ENCODE measurements around the gene G6PC2. TPM values are rescaled to one million over a fixed set of nuclear protein-coding genes. Genes with fewer than 3 reads are reported as not detected.
A peak's percentile ranks its signal among the peaks of the same experiment; 100 is the strongest.

The G6PC2 gene
- total and polyA plus RNA-seq, 3 experiments from 2014 or later: not detected

- Histone ChIP-seq H3K36me3 (ENCODE audit: insufficient read depth, low read length) (no peaks in the 10 kb centered on the region), H3K27me3 (ENCODE audit: insufficient read depth, low read length, poor library complexity, severe bottlenecking) (no peaks in the 10 kb centered on the region), H3K27ac (ENCODE audit: low read depth, low read length) (no peak overlapping the region), H3K9me3 (ENCODE audit: low read length) (no peaks in the 10 kb centered on the region), H3K4me1 (ENCODE audit: insufficient read depth, low read length) (no peaks in the 10 kb centered on the region), H3K4me3 (ENCODE audit: low read length) (no peak overlapping the region)
- peaks cover 0 to under 1% (median 0%) of the 10 kb centered on the region in 5 donors for H3K9me3 Mint-ChIP-seq
- DNase-seq: no peak
- H3K4me1 Mint-ChIP-seq: peaks cover 0 to 11% (median 5%) of the 10 kb centered on the region in 3 donors
- no peak overlapping the region for H3K27ac Mint-ChIP-seq
- ChIA-PET POLR2A (no interaction called here), CTCF (no interaction called here)
- no peak overlapping the region for H3K4me3 Mint-ChIP-seq
- H3K36me3 Mint-ChIP-seq: peaks cover 0 to 3% (median 0%) of the 10 kb centered on the region in 3 donors
- peaks cover 4 to 49% of the 10 kb centered on the region in 2 donors for H3K27me3 Mint-ChIP-seq
Measured at GRCh38 chr2:168910330-168910729, 9.2 kb downstream of the G6PC2 start.

- no peaks in the 10 kb centered on the region for H3K9me3 ChIP-seq (ENCODE audit: low read length)
- CTCF ChIA-PET: no interaction called here
- POLR2A ChIA-PET: no interaction called here
- H3K27ac ChIP-seq (ENCODE audit: low read depth, low read length): no peak overlapping the region
- Mint-ChIP-seq H3K27me3 (peaks cover 4 to 39% of the 10 kb centered on the region in 2 donors), H3K27ac (no peak overlapping the region), H3K9me3 (peaks cover 0 to 4% (median 0%) of the 10 kb centered on the region in 5 donors), H3K36me3 (peaks cover 0 to 3% (median 0%) of the 10 kb centered on the region in 3 donors), H3K4me1 (peaks cover 5 to 14% (median 9%) of the 10 kb centered on the region in 3 donors), H3K4me3 (peak overlapping the region in 2 of 7 donors; percentile 29 to 47)
- H3K4me1 ChIP-seq (ENCODE audit: insufficient read depth, low read length): no peaks in the 10 kb centered on the region
- no peaks in the 10 kb centered on the region for H3K27me3 ChIP-seq (ENCODE audit: insufficient read depth, low read length, poor library complexity, severe bottlenecking)
- DNase-seq: no peak
- no peaks in the 10 kb centered on the region for H3K36me3 ChIP-seq (ENCODE audit: insufficient read depth, low read length)
- no peak overlapping the region for H3K4me3 ChIP-seq (ENCODE audit: low read length)
Measured at GRCh38 chr2:168912466-168912865, 11.4 kb downstream of the G6PC2 start.

- H3K27me3 ChIP-seq (ENCODE audit: insufficient read depth, low read length, poor library complexity, severe bottlenecking): no peaks in the 10 kb centered on the region
- H3K27ac ChIP-seq (ENCODE audit: low read depth, low read length): no peak overlapping the region
- H3K27ac Mint-ChIP-seq: no peak overlapping the region
- DNase-seq: no peak
- peak overlapping the region in 3 of 7 donors; percentile 15 to 47 (median 29) for H3K4me3 Mint-ChIP-seq
- peaks cover 0 to 4% (median 0%) of the 10 kb centered on the region in 5 donors for H3K9me3 Mint-ChIP-seq
- POLR2A ChIA-PET: no interaction called here
- H3K4me1 ChIP-seq (ENCODE audit: insufficient read depth, low read length): no peaks in the 10 kb centered on the region
- CTCF ChIA-PET: no interaction called here
- no peak overlapping the region for H3K4me3 ChIP-seq (ENCODE audit: low read length)
- H3K27me3 Mint-ChIP-seq: peaks cover 4 to 36% of the 10 kb centered on the region in 2 donors
- peaks cover 0 to 3% (median 0%) of the 10 kb centered on the region in 3 donors for H3K36me3 Mint-ChIP-seq
- H3K9me3 ChIP-seq (ENCODE audit: low read length): no peaks in the 10 kb centered on the region
- peaks cover 5 to 14% (median 9%) of the 10 kb centered on the region in 3 donors for H3K4me1 Mint-ChIP-seq
- no peaks in the 10 kb centered on the region for H3K36me3 ChIP-seq (ENCODE audit: insufficient read depth, low read length)
Measured at GRCh38 chr2:168912901-168913369, 11.8 kb downstream of the G6PC2 start.

GRCh38 chr2:168913495-168913894 is 12.4 kb downstream of the G6PC2 start:
- POLR2A ChIA-PET: no interaction called here

GRCh38 chr2:168915441-168916330 is 14.6 kb downstream of the G6PC2 start:
- Mint-ChIP-seq H3K4me1 (peaks cover 6 to 14% (median 9%) of the 10 kb centered on the region in 3 donors), H3K4me3 (no peak overlapping the region), H3K36me3 (peaks cover 0 to 3% (median 0%) of the 10 kb centered on the region in 3 donors), H3K27ac (peak overlapping the region in 1 of 8 donors; percentile 4), H3K27me3 (peaks cover 4 to 35% of the 10 kb centered on the region in 2 donors), H3K9me3 (peaks cover 0 to 4% (median 0%) of the 10 kb centered on the region in 5 donors)
- no peaks in the 10 kb centered on the region for H3K36me3 ChIP-seq (ENCODE audit: insufficient read depth, low read length)
- ChIA-PET CTCF (interaction anchor here (0.8 kb wide), 1 partner anchor 569 kb away, joined by 3 read pairs; no protein-coding TSS in a partner anchor), POLR2A (no interaction called here)
- H3K4me3 ChIP-seq (ENCODE audit: low read length): no peak overlapping the region
- no peaks in the 10 kb centered on the region for H3K9me3 ChIP-seq (ENCODE audit: low read length)
- H3K4me1 ChIP-seq (ENCODE audit: insufficient read depth, low read length): no peaks in the 10 kb centered on the region
- no peak for DNase-seq
- no peak overlapping the region for H3K27ac ChIP-seq (ENCODE audit: low read depth, low read length)
- H3K27me3 ChIP-seq (ENCODE audit: insufficient read depth, low read length, poor library complexity, severe bottlenecking): no peaks in the 10 kb centered on the region

More at GRCh38 chr2:168913495-168913894, 12.4 kb downstream of the G6PC2 start:
- Histone ChIP-seq H3K27ac (ENCODE audit: low read depth, low read length) (no peak overlapping the region), H3K4me3 (ENCODE audit: low read length) (no peak overlapping the region), H3K4me1 (ENCODE audit: insufficient read depth, low read length) (no peaks in the 10 kb centered on the region), H3K36me3 (ENCODE audit: insufficient read depth, low read length) (no peaks in the 10 kb centered on the region), H3K27me3 (ENCODE audit: insufficient read depth, low read length, poor library complexity, severe bottlenecking) (no peaks in the 10 kb centered on the region), H3K9me3 (ENCODE audit: low read length) (no peaks in the 10 kb centered on the region)
- peaks cover 4 to 36% of the 10 kb centered on the region in 2 donors for H3K27me3 Mint-ChIP-seq
- peaks cover 0 to 3% (median 0%) of the 10 kb centered on the region in 3 donors for H3K36me3 Mint-ChIP-seq
- no peak overlapping the region for H3K4me3 Mint-ChIP-seq
- no peak overlapping the region for H3K27ac Mint-ChIP-seq
- H3K4me1 Mint-ChIP-seq: peaks cover 5 to 14% (median 9%) of the 10 kb centered on the region in 3 donors
- peaks cover 0 to 4% (median 0%) of the 10 kb centered on the region in 5 donors for H3K9me3 Mint-ChIP-seq
- CTCF ChIA-PET: no interaction called here
- DNase-seq: no peak

- H3K27me3 Mint-ChIP-seq: peaks cover 6 to 39% of the 10 kb centered on the region in 2 donors
- H3K4me3 Mint-ChIP-seq: no peak overlapping the region
- Histone ChIP-seq H3K4me3 (ENCODE audit: low read length) (no peak overlapping the region), H3K4me1 (ENCODE audit: insufficient read depth, low read length) (no peaks in the 10 kb centered on the region), H3K36me3 (ENCODE audit: insufficient read depth, low read length) (no peaks in the 10 kb centered on the region), H3K9me3 (ENCODE audit: low read length) (no peaks in the 10 kb centered on the region), H3K27ac (ENCODE audit: low read depth, low read length) (no peak overlapping the region), H3K27me3 (ENCODE audit: insufficient read depth, low read length, poor library complexity, severe bottlenecking) (no peaks in the 10 kb centered on the region)
- H3K27ac Mint-ChIP-seq: no peak overlapping the region
- H3K4me1 Mint-ChIP-seq: peaks cover 6 to 14% (median 9%) of the 10 kb centered on the region in 3 donors
- peaks cover 0 to 3% (median 0%) of the 10 kb centered on the region in 3 donors for H3K36me3 Mint-ChIP-seq
- POLR2A ChIA-PET: no interaction called here
- H3K9me3 Mint-ChIP-seq: peaks cover 0 to 4% (median 0%) of the 10 kb centered on the region in 5 donors
- no peak for DNase-seq
- CTCF ChIA-PET: no interaction called here
Measured at GRCh38 chr2:168916331-168916675, 15.2 kb downstream of the G6PC2 start.

- POLR2A ChIA-PET: no interaction called here
- H3K9me3 Mint-ChIP-seq: peaks cover 0 to 3% (median 0%) of the 10 kb centered on the region in 5 donors
- H3K27me3 Mint-ChIP-seq: peaks cover 9 to 42% of the 10 kb centered on the region in 2 donors
Measured at GRCh38 chr2:168920504-168921157, 19.5 kb downstream of the G6PC2 start.

More at GRCh38 chr2:168920504-168921157, 19.5 kb downstream of the G6PC2 start:
- Histone ChIP-seq H3K36me3 (ENCODE audit: insufficient read depth, low read length) (no peaks in the 10 kb centered on the region), H3K4me3 (ENCODE audit: low read length) (no peak overlapping the region), H3K27me3 (ENCODE audit: insufficient read depth, low read length, poor library complexity, severe bottlenecking) (no peaks in the 10 kb centered on the region), H3K9me3 (ENCODE audit: low read length) (no peaks in the 10 kb centered on the region), H3K4me1 (ENCODE audit: insufficient read depth, low read length) (no peaks in the 10 kb centered on the region), H3K27ac (ENCODE audit: low read depth, low read length) (no peak overlapping the region)
- CTCF ChIA-PET: interaction anchor here (1.0 to 4.6 kb wide), 4 partner anchors 16 to 574 kb away, joined by 3 to 39 read pairs (median 4); no protein-coding TSS in a partner anchor
- no peak overlapping the region for H3K4me3 Mint-ChIP-seq
- DNase-seq: peak in 2 of 5 donors; percentile 17 to 23
- peaks cover 2 to 6% (median 4%) of the 10 kb centered on the region in 3 donors for H3K4me1 Mint-ChIP-seq
- no peaks in the 10 kb centered on the region for H3K36me3 Mint-ChIP-seq
- H3K27ac Mint-ChIP-seq: no peak overlapping the region
